Naive thymus-derived CD4-positive, alpha-beta T cell (primary cell): ENCODE measurements around the gene SIK2. TPM values are rescaled to one million over a fixed set of nuclear protein-coding genes. Genes with fewer than 3 reads are reported as not detected.

Experiments
- ATAC-seq: fragments of 150-1000 bp; cut with Tn5 transposase; 2 replicates; pipeline ENCODE4 v1.10.0; 2021; ENCODE audit warnings: mild to moderate bottlenecking, moderate library complexity
- CTCF ChIA-PET: fragments of 350-600 bp; sonication (Branson Sonifier 250); formaldehyde crosslinking; loops from one replicate; lab custom pipeline; 2021; ENCODE audit warnings: antibody characterized with exemption; lab: Charles Lee
- POLR2A ChIA-PET: fragments of 350-600 bp; sonication (Branson Sonifier 250); formaldehyde crosslinking; loops from one replicate; lab custom pipeline; 2021; ENCODE audit warnings: antibody characterized with exemption, inconsistent platforms; lab: Charles Lee
- DNase-seq, 9 donors: peaks; one replicate each; pipeline versions ENCODE4 v3.0.0 to v3.0.0-alpha.2; 2020 to 2022; ENCODE audit warnings: mixed read lengths in 1 of 9
- H3K27ac ChIP-seq: one replicate; pipeline ENCODE4 v1.7.0; 2013; ENCODE audit warnings: mild to moderate bottlenecking, low read depth, low read length, moderate library complexity
- H3K27me3 ChIP-seq, 2 donors: one replicate each; pipeline ENCODE4 v1.7.0; 2013; ENCODE audit warnings: low read length in 2 of 2, mild to moderate bottlenecking in 2 of 2, moderate library complexity in 2 of 2; ENCODE audit not compliant: control insufficient read depth in 2 of 2, insufficient read depth in 2 of 2
- H3K36me3 ChIP-seq, 3 experiments: 1 replicate in 2 of 3; 2 replicates in 1 of 3; pipeline ENCODE4 v1.7.0; 2013; ENCODE audit warnings: low read length in 3 of 3, mild to moderate bottlenecking in 3 of 3, moderate library complexity in 1 of 3; ENCODE audit not compliant: insufficient read depth in 3 of 3, control insufficient read depth in 2 of 3
- H3K4me1 ChIP-seq, 2 donors: one replicate each; pipeline ENCODE4 v1.7.0; 2013; ENCODE audit warnings: low read length in 2 of 2, mild to moderate bottlenecking in 2 of 2, moderate library complexity in 1 of 2; ENCODE audit not compliant: control insufficient read depth in 2 of 2, insufficient read depth in 2 of 2
- H3K4me3 ChIP-seq: 2 replicates; pipeline ENCODE4 v1.7.0; 2013; ENCODE audit warnings: mild to moderate bottlenecking, low read length
- H3K9me3 ChIP-seq, 3 experiments: 1 replicate in 2 of 3; 2 replicates in 1 of 3; pipeline ENCODE4 v1.7.0; 2013; ENCODE audit warnings: low read length in 3 of 3; ENCODE audit not compliant: control insufficient read depth in 2 of 3
- H3K27ac Mint-ChIP-seq, 9 donors: one replicate each; pipeline ENCODE4 v1.8.0; 2020 to 2022; ENCODE audit warnings: mixed read lengths in 9 of 9, mild to moderate bottlenecking in 8 of 9, moderate library complexity in 5 of 9, inconsistent platforms in 2 of 9
- H3K27me3 Mint-ChIP-seq, 5 donors: one replicate each; pipeline ENCODE4 v1.8.0; 2021 to 2022; ENCODE audit warnings: mixed read lengths in 5 of 5, mild to moderate bottlenecking in 1 of 5
- H3K36me3 Mint-ChIP-seq, 5 donors: one replicate each; pipeline ENCODE4 v1.8.0; 2020 to 2022; ENCODE audit warnings: mixed read lengths in 5 of 5, mild to moderate bottlenecking in 3 of 5, inconsistent platforms in 1 of 5
- H3K4me1 Mint-ChIP-seq, 7 donors: one replicate each; pipeline ENCODE4 v1.8.0; 2020 to 2022; ENCODE audit warnings: mixed read lengths in 7 of 7, mild to moderate bottlenecking in 3 of 7, inconsistent platforms in 1 of 7
- H3K4me3 Mint-ChIP-seq, 10 donors: one replicate each; pipeline ENCODE4 v1.8.0; 2020 to 2022; ENCODE audit warnings: mild to moderate bottlenecking in 10 of 10, mixed read lengths in 10 of 10, moderate library complexity in 6 of 10, inconsistent platforms in 2 of 10
- H3K9me3 Mint-ChIP-seq, 11 donors: one replicate each; pipeline ENCODE4 v1.8.0; 2020 to 2022; ENCODE audit warnings: mixed read lengths in 11 of 11, mild to moderate bottlenecking in 4 of 11, inconsistent platforms in 1 of 11, moderate library complexity in 1 of 11
- intact Hi-C, 2 donors: fragments of 100-400 bp; cut with micrococcal nuclease; formaldehyde crosslinking; loops; one replicate each; pipeline ENCODE4 v1.15.1; 2023
- polyA plus RNA-seq, 2 donors: library from polyadenylated mRNA; unstranded; fragments of 300-500 nt; fragmentation: Illumina TruSeq; gene quantifications; one replicate each; pipeline ENCODE4 v1.2.3, GENCODE V29; 2021
- total RNA-seq, 6 experiments: library from RNA in 5 of 6; stranded (reverse) in 5 of 6; gene quantifications; 1 replicate in 5 of 6; 2 replicates in 1 of 6; pipeline ENCODE4 v1.2.3 and lab custom pipeline; 2021 to 2026

SIK2 gene
- total and polyA plus RNA-seq, 7 experiments from 2014 or later, result 0.19 to 12.9 (median 9.4) TPM

- no peak for DNase-seq
- H3K36me3 ChIP-seq, result peaks cover 0 to 13% (median 0%) of the 10 kb centered on the region in 3 experiments
- H3K36me3 Mint-ChIP-seq, result peaks cover 6 to 48% (median 42%) of the 10 kb centered on the region in 5 donors
- ChIA-PET CTCF (interaction anchor here (1.1 kb wide), 1 partner anchor 14 kb away, joined by 5 read pairs; no protein-coding TSS in a partner anchor), POLR2A (no interaction called here)
- no peaks in the 10 kb centered on the region for H3K9me3 Mint-ChIP-seq
- H3K9me3 ChIP-seq, result no peaks in the 10 kb centered on the region
- no peak overlapping the region for H3K4me3 ChIP-seq
- H3K4me3 Mint-ChIP-seq, result no peak overlapping the region
- H3K27me3 ChIP-seq, result no peaks in the 10 kb centered on the region
- no peaks in the 10 kb centered on the region for H3K27me3 Mint-ChIP-seq
- peaks cover 0 to 7% (median 0%) of the 10 kb centered on the region in 7 donors for H3K4me1 Mint-ChIP-seq
- no peak for ATAC-seq
- no peak overlapping the region for H3K27ac ChIP-seq
- no peaks in the 10 kb centered on the region for H3K4me1 ChIP-seq
- no peak overlapping the region for H3K27ac Mint-ChIP-seq
- intact Hi-C loops, result no loop called here
Measured at GRCh38 chr11:111672949-111673348, 70.7 kb downstream of the SIK2 start.

GRCh38 chr11:111674941-111675340, 72.7 kb downstream of the SIK2 start:
- Mint-ChIP-seq H3K36me3 (peaks cover 6 to 47% (median 40%) of the 10 kb centered on the region in 5 donors), H3K27me3 (no peaks in the 10 kb centered on the region), H3K4me3 (no peak overlapping the region), H3K4me1 (peaks cover 0 to 9% (median 0%) of the 10 kb centered on the region in 7 donors), H3K9me3 (no peaks in the 10 kb centered on the region), H3K27ac (no peak overlapping the region)
- H3K27me3 ChIP-seq, result no peaks in the 10 kb centered on the region
- no peak overlapping the region for H3K4me3 ChIP-seq
- H3K4me1 ChIP-seq, result no peaks in the 10 kb centered on the region
- H3K36me3 ChIP-seq, result peaks cover 0 to 13% (median 0%) of the 10 kb centered on the region in 3 experiments
- H3K27ac ChIP-seq, result no peak overlapping the region
- H3K9me3 ChIP-seq, result no peaks in the 10 kb centered on the region
- ChIA-PET CTCF (no interaction called here), POLR2A (no interaction called here)
- no peak for DNase-seq
- intact Hi-C loops, result no loop called here
- ATAC-seq, result no peak

GRCh38 chr11:111675891-111676290, 73.6 kb downstream of the SIK2 start:
- ATAC-seq (no peak), DNase-seq (no peak)
- intact Hi-C loops, result no loop called here
- Histone ChIP-seq H3K9me3 (no peaks in the 10 kb centered on the region), H3K27me3 (no peaks in the 10 kb centered on the region), H3K4me1 (no peaks in the 10 kb centered on the region), H3K27ac (no peak overlapping the region), H3K36me3 (peaks cover 0 to 13% (median 0%) of the 10 kb centered on the region in 3 experiments), H3K4me3 (no peak overlapping the region)
- H3K27me3 Mint-ChIP-seq, result no peaks in the 10 kb centered on the region
- H3K36me3 Mint-ChIP-seq, result peaks cover 6 to 47% (median 37%) of the 10 kb centered on the region in 5 donors
- CTCF ChIA-PET, result no interaction called here
- H3K4me1 Mint-ChIP-seq, result peaks cover 0 to 8% (median 3%) of the 10 kb centered on the region in 7 donors
- no peak overlapping the region for H3K4me3 Mint-ChIP-seq
- no peaks in the 10 kb centered on the region for H3K9me3 Mint-ChIP-seq
- no peak overlapping the region for H3K27ac Mint-ChIP-seq
- POLR2A ChIA-PET, result interaction anchor here (1.1 kb wide), 1 partner anchor 9 kb away, joined by 5 read pairs; no protein-coding TSS in a partner anchor

- Mint-ChIP-seq H3K4me3 (no peak overlapping the region), H3K4me1 (peaks cover 0 to 9% (median 5%) of the 10 kb centered on the region in 7 donors), H3K9me3 (no peaks in the 10 kb centered on the region), H3K27ac (no peak overlapping the region), H3K27me3 (no peaks in the 10 kb centered on the region), H3K36me3 (peaks cover 0 to 39% (median 31%) of the 10 kb centered on the region in 5 donors)
- no peak for ATAC-seq
- no peak overlapping the region for H3K27ac ChIP-seq
- no peaks in the 10 kb centered on the region for H3K4me1 ChIP-seq
- intact Hi-C loops, result no loop called here
- no peaks in the 10 kb centered on the region for H3K9me3 ChIP-seq
- ChIA-PET POLR2A (no interaction called here), CTCF (no interaction called here)
- no peak overlapping the region for H3K4me3 ChIP-seq
- no peak for DNase-seq
- H3K36me3 ChIP-seq, result peaks cover 0 to 4% (median 0%) of the 10 kb centered on the region in 3 experiments
- H3K27me3 ChIP-seq, result no peaks in the 10 kb centered on the region
Measured at GRCh38 chr11:111676878-111677585, 74.8 kb downstream of the SIK2 start.

GRCh38 chr11:111680486-111681175, 78.4 kb downstream of the SIK2 start:
- no peak overlapping the region for H3K27ac ChIP-seq
- H3K4me3 ChIP-seq, result no peak overlapping the region
- intact Hi-C loops, result no loop called here
- no peak for ATAC-seq
- H3K9me3 ChIP-seq, result no peaks in the 10 kb centered on the region
- H3K27me3 ChIP-seq, result no peaks in the 10 kb centered on the region
- no peak for DNase-seq
- peaks cover 6 to 34% (median 21%) of the 10 kb centered on the region in 5 donors for H3K36me3 Mint-ChIP-seq
- no peaks in the 10 kb centered on the region for H3K36me3 ChIP-seq
- no peaks in the 10 kb centered on the region for H3K27me3 Mint-ChIP-seq
- H3K4me1 Mint-ChIP-seq, result peaks cover 0 to 9% (median 5%) of the 10 kb centered on the region in 7 donors
- CTCF ChIA-PET, result no interaction called here
- no peaks in the 10 kb centered on the region for H3K9me3 Mint-ChIP-seq
- no peak overlapping the region for H3K4me3 Mint-ChIP-seq
- no peaks in the 10 kb centered on the region for H3K4me1 ChIP-seq
- POLR2A ChIA-PET, result no interaction called here
- H3K27ac Mint-ChIP-seq, result peak overlapping the region in 1 of 9 donors; percentile 33

- H3K4me1 Mint-ChIP-seq, result peaks cover 0 to 8% (median 0%) of the 10 kb centered on the region in 7 donors
- CTCF ChIA-PET, result interaction anchor here (0.6 kb wide), 1 partner anchor 116 kb away, joined by 3 read pairs; no protein-coding TSS in a partner anchor
Measured at GRCh38 chr11:111683806-111684205, 81.6 kb downstream of the SIK2 start.

More at GRCh38 chr11:111683806-111684205, 81.6 kb downstream of the SIK2 start:
- H3K4me1 ChIP-seq, result no peaks in the 10 kb centered on the region
- intact Hi-C loops, result no loop called here
- peaks cover 0 to 6% (median 5%) of the 10 kb centered on the region in 3 experiments for H3K36me3 ChIP-seq
- POLR2A ChIA-PET, result no interaction called here
- ATAC-seq, result no peak
- no peaks in the 10 kb centered on the region for H3K9me3 Mint-ChIP-seq
- no peak overlapping the region for H3K27ac Mint-ChIP-seq
- H3K27me3 ChIP-seq, result no peaks in the 10 kb centered on the region
- H3K36me3 Mint-ChIP-seq, result peaks cover 7 to 37% (median 22%) of the 10 kb centered on the region in 5 donors
- no peak overlapping the region for H3K4me3 ChIP-seq
- no peak overlapping the region for H3K27ac ChIP-seq
- H3K9me3 ChIP-seq, result no peaks in the 10 kb centered on the region
- no peak for DNase-seq
- H3K27me3 Mint-ChIP-seq, result no peaks in the 10 kb centered on the region
- no peak overlapping the region for H3K4me3 Mint-ChIP-seq
